HCT116 (cell line): ENCODE data around the gene INPP5D.

Experiments used
- EZH2phosphoT487 ChIP-seq: fragments of 200-600 bp; IDR thresholded peaks from 2 replicates; pipeline ENCODE4 v1.6.1; 2018; ENCODE audit warnings: antibody characterized with exemption, borderline replicate concordance
- POLR2A ChIP-seq: IDR thresholded peaks from 2 replicates; pipeline ENCODE4 v1.7.0; 2011; ENCODE audit warnings: borderline replicate concordance; ENCODE audit not compliant: insufficient read depth, insufficient read length; ENCODE audit errors: extremely low read depth
- POLR2AphosphoS5 ChIP-seq: IDR thresholded peaks from 2 replicates; pipeline ENCODE4 v1.6.1; 2011; ENCODE audit warnings: mild to moderate bottlenecking, low read depth, low read length, moderate library complexity
- YY1 ChIP-seq: IDR thresholded peaks from 2 replicates; pipeline ENCODE4 v1.6.1; 2011; ENCODE audit warnings: low read length, low read depth, moderate library complexity, mild to moderate bottlenecking; ENCODE audit not compliant: insufficient replicate concordance; ENCODE audit errors: extremely low read depth
- ZNF274 ChIP-seq: fragments of 200-500 bp; sonication (Bioruptor generic); IDR thresholded peaks from 2 replicates; pipeline ENCODE4 v1.6.1; 2014; ENCODE audit warnings: mild to moderate bottlenecking, low read depth, low read length, inconsistent platforms
- TF ChIP-seq, protein P1 (sequence below), 3 experiments: fragments of 200-600 bp in 1 of 3; sonication (generic) in 1 of 3; IDR thresholded peaks in 2 of 3; conservative IDR thresholded peaks in 1 of 3; 2 replicates each; pipeline ENCODE4 v1.5.1; 2012 to 2017; ENCODE audit warnings: low read depth in 2 of 3, low read length in 2 of 3, antibody characterized with exemption in 1 of 3, borderline replicate concordance in 1 of 3, control low read depth in 1 of 3, mild to moderate bottlenecking in 1 of 3, mixed read lengths in 1 of 3, mixed run types in 1 of 3, moderate library complexity in 1 of 3; ENCODE audit not compliant: insufficient read depth in 1 of 3
- TF ChIP-seq, protein P2 (sequence below): IDR thresholded peaks from 2 replicates; pipeline ENCODE4 v1.6.1; 2012; ENCODE audit warnings: low read depth
- TF ChIP-seq, protein P3 (sequence below): IDR thresholded peaks from 2 replicates; pipeline ENCODE4 v1.6.1; 2012

DNA sequence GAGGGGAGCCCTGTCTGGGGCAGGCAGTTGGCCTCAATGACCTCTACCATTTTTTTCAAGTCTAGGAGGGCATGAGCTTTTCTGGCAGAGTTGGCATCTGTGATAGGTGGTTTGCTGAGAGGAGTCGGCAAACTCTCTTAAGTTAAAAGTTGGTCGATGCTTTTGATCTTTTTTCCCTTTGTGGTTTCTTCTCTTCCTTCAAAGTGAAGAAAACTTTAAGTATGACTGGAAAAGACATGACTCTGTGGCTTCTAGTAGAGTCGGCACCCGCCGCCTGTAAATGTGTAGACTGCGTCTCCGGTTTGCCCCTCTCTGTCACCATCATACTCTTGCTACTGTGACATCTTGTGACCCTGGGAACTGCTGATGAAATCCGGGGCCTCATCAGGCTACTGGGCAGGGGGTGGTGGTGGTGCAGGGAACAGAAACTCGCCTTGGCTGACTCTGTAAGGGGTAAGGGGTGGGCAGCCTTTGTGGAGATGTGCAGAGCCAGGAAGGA lies 21.1 kb downstream of the INPP5D start:
- TF ChIP-seq POLR2A, result no peak
- TF ChIP-seq, protein P1, sequence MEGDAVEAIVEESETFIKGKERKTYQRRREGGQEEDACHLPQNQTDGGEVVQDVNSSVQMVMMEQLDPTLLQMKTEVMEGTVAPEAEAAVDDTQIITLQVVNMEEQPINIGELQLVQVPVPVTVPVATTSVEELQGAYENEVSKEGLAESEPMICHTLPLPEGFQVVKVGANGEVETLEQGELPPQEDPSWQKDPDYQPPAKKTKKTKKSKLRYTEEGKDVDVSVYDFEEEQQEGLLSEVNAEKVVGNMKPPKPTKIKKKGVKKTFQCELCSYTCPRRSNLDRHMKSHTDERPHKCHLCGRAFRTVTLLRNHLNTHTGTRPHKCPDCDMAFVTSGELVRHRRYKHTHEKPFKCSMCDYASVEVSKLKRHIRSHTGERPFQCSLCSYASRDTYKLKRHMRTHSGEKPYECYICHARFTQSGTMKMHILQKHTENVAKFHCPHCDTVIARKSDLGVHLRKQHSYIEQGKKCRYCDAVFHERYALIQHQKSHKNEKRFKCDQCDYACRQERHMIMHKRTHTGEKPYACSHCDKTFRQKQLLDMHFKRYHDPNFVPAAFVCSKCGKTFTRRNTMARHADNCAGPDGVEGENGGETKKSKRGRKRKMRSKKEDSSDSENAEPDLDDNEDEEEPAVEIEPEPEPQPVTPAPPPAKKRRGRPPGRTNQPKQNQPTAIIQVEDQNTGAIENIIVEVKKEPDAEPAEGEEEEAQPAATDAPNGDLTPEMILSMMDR (IDR thresholded peaks at IDR 0.05 in 2 of 3, conservative IDR thresholded peaks at IDR 0.05 in 1 of 3; ENCODE audit: borderline replicate concordance in 1 of 3, insufficient read depth in 1 of 3, low read depth in 2 of 3, low read length in 2 of 3), result no peak
- TF ChIP-seq POLR2AphosphoS5, result no peak
- TF ChIP-seq YY1, result no peak
- TF ChIP-seq, protein P2, sequence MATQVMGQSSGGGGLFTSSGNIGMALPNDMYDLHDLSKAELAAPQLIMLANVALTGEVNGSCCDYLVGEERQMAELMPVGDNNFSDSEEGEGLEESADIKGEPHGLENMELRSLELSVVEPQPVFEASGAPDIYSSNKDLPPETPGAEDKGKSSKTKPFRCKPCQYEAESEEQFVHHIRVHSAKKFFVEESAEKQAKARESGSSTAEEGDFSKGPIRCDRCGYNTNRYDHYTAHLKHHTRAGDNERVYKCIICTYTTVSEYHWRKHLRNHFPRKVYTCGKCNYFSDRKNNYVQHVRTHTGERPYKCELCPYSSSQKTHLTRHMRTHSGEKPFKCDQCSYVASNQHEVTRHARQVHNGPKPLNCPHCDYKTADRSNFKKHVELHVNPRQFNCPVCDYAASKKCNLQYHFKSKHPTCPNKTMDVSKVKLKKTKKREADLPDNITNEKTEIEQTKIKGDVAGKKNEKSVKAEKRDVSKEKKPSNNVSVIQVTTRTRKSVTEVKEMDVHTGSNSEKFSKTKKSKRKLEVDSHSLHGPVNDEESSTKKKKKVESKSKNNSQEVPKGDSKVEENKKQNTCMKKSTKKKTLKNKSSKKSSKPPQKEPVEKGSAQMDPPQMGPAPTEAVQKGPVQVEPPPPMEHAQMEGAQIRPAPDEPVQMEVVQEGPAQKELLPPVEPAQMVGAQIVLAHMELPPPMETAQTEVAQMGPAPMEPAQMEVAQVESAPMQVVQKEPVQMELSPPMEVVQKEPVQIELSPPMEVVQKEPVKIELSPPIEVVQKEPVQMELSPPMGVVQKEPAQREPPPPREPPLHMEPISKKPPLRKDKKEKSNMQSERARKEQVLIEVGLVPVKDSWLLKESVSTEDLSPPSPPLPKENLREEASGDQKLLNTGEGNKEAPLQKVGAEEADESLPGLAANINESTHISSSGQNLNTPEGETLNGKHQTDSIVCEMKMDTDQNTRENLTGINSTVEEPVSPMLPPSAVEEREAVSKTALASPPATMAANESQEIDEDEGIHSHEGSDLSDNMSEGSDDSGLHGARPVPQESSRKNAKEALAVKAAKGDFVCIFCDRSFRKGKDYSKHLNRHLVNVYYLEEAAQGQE, result no peak
- TF ChIP-seq, protein P3, sequence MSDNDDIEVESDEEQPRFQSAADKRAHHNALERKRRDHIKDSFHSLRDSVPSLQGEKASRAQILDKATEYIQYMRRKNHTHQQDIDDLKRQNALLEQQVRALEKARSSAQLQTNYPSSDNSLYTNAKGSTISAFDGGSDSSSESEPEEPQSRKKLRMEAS, result no peak
- no peak for TF ChIP-seq EZH2phosphoT487
- no peak for TF ChIP-seq ZNF274
